Measurements from ENCODE around the gene PLCB1.

Gene PLCB1

DNA sequence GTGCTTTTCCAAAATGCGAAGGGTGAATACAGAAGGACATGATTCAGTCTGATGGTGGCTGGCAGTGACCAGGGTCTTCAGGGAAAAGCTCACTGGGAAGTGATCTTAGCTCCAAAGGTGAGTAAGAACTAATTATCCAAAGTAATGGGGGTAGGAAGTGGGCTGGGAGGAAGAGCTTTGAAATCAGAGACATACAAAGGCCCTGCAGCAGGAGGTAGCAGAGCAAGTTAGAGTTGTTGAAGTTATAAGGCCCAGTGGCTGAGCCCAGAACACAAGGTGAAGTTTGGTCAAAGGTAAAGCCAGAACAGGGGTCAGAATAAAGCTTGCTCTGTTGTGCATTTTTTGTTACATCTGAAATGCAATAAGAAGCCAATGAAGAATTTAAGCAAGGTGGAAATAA, 81.2 kb downstream of the PLCB1 start:
- DNase-seq = no peak

DNA sequence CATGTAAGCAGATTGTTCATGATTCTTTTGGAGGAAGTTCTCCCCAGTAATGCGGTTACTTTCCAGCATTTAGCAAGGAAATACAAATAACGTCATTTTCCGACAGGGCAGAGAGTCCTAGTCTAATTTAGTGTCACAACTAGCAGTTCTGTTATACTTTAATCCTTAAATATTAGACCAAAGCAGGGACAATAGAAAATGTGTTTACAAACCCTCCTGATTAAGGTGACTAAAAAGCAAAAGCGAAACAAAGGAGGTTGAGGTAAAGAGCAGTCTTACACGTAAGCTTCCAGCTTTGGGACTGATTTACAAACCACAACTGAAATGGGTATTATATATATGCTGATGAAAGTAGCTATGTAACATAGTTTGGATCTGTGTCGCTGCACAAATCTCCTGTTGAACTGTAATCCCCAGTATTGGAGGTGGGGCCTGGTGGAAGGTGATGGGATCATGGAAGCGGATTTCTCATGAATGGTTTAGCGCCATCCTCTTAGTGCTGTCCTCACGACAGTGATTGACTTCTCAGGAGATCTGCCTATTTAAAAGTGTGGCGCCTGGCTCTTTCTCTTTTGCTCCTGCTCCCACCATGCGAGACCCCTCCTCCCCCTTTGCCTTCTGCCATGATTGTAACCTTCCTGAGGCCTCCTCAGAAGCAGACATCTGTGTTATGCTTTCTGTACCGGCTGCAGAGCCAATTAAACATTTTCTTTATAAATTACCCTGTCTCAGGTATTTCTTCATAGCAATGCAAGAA, 81.9 kb downstream of the PLCB1 start:
- no peak for DNase-seq

DNA sequence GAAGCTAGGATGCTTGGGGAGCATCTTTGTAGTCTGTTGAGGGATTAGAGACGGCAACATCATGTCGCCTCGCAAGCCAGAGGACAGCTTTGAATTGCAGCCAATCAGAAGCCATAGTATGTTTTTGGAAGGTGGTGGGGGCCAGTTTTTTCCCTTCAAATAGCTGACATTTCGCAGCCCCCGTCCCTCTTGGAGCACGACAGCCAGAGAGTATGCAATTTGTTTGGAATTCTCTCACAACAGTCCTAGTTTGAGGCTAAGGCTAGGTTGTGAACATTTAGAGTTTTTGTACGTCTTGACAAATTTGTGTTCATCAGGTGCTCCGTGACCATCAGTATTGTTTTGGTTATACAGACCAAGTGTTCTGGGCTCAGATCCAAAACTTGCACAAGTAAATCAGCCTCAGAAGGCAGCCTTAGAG, 83.3 kb downstream of the PLCB1 start:
- DNase-seq = no peak

DNA sequence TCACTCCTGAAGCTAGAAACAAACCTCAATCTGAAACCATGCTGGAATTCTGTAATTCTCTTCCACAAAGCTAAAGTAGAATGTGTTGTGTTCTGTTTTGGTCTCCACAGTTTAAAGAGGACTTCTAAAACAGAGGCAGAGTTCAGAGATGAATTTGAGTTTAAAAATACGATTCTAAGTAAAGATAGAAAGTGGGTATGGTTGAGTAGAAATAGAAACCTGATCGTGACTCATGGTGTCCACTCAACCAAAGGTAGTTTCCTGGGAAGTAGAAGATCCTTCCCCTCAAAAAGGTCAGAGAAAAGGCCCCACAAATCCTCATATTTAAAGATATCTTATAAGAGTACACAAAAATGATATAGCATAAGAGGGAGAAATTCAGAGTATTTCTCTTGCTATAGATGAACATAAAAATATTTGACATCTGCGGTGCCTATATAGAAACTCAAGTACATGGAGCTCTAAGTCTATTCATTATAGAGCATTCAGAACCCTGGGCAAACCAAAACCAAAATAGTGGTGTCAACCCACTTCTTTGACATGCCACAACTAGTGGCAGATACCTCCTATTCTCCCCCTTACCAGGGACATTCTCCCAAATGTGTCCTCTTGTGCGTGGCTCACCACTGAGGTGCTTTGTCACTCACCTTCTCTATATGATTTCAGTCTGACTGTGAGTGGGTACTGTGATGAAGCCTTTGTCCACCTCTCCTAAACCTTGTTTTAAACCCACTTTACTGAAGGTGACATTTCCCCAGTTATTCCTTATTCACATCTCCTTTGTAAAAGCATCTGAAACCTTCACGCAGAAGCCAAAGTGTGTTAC, 84.5 kb downstream of the PLCB1 start:
- no peak for DNase-seq

DNA sequence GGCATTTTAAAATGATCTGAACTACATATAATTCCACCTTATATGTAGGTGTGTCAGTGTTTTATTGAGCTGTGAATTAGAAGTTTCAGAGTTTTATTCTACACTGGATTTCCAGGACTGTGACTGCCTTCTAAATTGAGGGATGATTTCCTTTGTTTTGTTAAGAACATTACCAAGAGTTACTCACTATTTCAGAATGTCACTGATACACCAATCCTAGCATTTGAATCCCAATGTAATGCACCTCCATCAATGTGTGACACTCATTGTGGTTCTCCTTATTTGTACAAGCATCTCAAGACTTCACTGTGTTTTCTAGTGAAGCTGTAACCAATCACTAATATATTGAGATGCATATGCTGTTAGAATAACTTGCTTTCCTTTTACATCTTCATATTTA, 86.8 kb downstream of the PLCB1 start:
- no peak for DNase-seq

DNA sequence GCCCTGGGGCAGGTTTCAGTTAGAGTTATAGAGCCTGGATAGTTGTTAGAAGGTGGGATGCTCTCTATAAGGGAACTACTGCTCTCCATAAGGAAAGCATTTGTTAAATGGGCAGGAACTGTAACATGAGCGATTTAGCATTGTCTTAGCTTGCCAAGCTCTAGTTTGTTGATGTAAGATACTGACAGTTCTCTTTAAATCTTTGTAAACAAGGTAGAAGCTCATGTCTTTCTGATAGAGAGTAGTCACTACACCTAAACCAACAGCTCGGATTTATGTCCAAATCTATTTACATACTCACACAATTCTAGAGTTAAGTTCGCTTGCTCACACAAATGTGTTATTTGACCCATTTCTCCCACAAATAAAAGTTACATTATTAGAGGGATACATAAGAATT, 87.3 kb downstream of the PLCB1 start:
- DNase-seq = no peak

DNA sequence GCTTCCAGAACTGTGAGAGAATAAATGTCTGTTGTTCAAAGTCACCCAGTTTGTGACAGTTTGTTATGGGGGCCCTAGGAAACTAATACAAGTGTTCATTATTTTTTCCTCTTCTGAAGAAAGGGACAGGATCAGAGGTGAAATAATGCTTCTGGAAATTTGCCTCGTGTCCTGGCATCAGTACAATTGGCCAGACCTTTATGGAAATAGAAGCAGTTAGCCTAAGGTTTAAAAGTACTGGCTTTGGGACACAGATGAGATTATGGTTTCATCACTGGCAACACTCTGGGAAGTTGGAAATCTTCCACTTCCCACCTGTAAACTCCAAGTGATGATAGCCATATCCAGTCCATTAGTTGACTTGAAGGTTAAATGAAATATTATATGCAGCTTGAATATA, 88.7 kb downstream of the PLCB1 start:
- peak in 1 of 14 donors; percentile 17 for DNase-seq

DNA sequence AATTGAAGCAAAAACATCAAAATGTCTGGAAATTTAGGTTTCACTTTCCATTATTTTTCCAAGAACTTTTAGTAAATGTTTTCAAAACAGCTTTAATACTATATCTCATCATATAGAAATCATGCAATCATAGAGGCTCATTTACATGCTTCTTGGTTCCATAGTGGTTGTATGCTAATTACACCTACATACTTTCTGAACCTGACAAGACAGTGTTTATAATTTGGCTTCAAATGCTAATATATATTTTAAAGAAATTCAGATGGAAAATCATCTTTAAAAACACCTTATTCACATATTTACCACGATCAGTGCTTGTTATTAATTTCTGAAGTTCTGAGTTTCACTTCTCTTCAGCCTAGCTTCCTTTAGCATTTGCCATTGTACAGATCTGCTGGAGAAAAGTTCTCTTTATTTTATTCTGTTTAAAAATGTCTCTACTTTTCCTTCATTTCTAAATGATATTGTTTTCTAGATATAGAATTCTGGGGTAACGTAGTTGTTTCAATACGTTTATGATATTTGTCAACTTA, 89.9 kb downstream of the PLCB1 start:
- no peak for DNase-seq

DNA sequence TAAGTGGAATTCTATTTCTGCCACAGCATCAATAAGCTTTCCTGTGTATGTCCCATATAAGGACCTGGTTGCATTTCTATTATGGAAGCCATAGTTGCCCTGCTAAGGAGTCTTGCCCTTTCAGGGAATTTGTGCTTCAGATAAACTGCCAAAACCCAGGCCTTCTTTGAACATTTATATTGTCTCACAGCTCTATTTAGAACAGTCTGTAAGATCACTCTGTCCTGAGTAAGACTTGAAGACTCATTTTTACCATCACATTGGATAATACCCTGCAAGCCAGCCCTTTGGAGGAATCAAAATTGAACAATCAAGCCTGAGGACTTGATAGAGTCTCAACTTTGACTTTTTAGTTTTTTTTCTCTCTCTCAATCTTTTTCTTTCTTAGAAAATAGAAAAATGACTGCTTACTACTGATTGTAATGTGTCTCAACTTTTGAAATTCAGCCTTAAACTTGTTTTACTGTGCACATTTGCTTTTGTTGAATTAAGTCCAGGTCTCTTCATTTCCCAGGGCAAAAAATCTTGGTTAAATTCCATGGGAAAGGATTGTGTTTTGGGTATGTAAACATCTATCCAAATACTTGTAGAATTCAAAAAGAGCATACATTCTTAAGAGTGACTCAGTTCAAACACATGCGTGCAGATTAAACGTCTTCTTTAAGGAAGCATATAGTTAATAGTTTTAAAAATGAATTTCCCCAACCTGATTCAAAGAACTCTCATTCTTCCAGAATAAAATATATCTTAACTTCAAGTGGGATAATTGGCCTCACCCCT, 91.2 kb downstream of the PLCB1 start:
- no peak for DNase-seq

DNA sequence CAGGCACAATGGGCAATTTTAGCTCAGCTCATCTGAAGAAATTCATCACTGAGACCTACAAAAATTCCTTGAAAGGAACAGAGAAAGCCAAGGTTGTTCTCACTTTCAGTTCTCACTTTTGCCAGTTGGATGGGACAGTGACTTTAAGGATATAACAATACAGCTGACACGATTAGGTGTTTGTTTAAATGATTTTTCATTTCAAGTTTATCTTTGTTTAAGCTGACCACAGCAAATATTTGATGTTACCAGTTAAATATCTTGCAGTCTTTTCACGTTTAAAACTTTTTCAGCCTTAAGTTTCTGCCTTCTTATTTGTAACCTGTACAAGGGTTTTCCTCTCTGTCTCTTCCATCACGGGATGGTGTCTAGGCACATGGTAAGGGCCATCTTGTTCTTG, 93.6 kb downstream of the PLCB1 start:
- DNase-seq = no peak

DNA sequence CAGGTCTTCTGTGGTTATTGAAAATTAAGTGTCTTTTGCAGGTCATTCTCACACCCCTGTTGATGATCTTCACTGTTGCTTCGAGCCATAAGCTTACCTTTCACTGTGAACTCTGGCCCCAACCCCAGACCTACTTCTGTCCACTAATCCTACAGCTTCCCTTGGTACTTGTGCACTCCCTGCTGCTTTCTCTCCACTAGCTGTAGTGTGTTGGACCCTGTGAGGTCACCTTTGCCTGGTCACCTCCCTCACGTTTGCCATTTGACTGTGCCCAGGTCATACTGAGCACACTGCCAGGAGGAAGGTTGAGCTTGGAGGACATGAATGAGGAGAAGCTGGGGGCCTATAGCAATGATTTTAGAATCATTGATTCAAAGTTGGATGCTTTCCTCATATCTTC, 94.0 kb downstream of the PLCB1 start:
- no peak for DNase-seq

DNA sequence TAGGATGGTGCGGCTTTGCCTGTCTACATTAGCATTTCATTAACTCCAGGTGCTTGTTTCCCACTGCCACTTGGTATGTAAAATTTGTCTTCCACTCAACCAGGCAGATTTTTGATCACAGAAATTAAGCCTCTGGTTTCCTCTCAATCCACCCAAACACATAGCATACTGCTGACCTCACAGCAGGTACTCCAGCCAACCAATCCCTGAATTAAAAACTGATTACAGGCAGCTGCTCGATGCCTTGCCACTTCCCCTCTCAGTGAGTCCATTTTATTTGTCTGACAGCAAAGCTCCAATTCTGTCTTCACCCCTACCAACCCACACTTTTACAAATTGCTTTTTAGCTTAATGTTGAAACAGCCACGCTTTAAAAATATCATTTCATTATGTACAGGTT, 95.2 kb downstream of the PLCB1 start:
- DNase-seq = no peak

DNA sequence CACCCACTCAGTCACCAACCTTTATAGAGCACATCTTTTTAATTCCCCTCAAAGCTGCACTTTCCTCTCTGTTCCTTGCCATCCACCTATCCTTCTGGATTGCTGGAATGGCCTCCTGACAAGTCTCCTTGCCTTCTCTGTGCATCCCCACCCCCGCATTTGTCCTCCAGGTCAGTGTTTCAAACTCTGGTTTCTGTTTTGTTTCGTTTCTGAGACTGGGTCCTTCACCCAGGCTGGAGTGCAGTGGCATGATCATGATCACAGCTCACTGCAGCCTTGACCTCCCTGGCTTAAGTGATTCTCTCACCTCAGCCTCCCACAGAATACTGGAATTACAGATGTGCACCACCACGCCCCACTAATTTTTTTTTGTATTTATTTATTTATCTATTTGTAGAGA, 96.2 kb downstream of the PLCB1 start:
- no peak for DNase-seq

DNA sequence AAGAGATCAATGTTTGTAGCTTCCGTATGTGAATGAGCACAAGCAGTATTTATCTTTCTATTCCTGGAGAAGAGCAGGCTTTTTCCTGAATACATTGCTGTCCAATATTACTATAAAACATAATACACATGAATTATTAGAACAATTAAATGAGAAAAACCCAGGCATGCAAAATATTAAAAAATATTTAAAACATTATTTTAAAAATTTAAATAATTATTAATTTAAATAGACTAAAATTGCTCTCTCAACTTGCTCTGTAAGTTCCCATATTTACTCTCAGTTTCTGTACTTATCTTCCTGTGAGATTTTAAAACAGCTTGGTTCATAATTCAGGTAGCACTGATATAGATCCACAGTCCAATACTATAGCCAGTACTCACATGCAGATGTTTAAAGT, 97.0 kb downstream of the PLCB1 start:
- DNase-seq = no peak

DNA sequence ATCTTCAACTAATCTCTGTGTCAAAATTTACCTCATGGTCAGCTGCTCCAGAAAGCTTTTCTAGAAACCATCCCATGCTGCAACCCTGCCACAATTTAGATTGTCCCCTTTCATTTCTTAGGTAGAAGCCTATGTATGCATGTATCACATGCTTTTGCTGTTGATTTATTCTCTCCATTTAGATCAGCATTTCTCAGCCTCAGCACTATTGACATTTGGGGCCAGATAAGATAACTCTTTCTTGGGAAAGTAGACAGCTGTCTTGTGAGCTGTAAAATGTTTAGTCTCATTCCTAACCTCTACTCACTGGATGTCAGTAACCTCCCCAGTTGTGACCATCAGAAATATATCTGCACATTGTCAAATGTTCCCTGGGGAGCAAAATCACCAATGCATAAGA, 99.0 kb downstream of the PLCB1 start:
- DNase-seq = no peak

DNA sequence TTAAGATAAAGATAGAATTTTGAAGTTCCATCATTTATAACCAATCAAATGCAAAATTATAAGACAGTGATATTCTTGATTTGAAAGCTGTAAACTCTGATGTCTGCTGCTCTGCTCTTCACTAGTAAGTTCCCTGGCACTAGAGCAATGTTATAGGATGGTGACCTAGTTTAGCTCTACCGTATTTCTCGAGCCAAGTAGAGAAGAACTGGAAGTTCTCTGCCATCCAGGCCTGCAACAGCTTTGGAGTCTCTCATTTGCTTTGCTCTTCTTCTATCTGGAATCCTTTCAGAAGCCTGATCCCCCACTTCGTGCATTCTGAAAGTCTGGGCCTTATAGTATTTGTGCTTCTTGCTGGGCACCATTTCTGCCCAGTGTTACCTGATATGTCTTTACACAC, 100.3 kb downstream of the PLCB1 start:
- DNase-seq = peak in 1 of 14 donors; percentile 85

DNA sequence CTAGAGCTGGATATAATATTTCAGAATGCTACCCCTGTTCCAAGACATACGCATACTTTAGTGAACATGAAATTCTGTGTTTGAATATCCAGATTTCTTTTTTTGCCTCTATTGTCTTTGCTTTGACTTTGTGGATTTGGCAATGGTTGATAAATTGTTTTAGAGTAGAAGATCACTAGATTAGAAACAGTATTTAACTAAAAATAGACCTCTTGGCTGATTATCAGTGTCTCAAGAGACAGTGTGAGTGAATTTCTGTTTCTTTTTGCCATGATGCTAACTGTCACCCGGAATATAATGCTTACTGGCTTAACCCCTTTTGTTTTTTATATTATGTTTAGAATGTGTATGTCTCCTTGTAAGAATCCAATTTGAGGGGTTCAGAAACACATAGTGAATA, 102.5 kb downstream of the PLCB1 start:
- DNase-seq = peak in 1 of 14 donors; percentile 26

DNA sequence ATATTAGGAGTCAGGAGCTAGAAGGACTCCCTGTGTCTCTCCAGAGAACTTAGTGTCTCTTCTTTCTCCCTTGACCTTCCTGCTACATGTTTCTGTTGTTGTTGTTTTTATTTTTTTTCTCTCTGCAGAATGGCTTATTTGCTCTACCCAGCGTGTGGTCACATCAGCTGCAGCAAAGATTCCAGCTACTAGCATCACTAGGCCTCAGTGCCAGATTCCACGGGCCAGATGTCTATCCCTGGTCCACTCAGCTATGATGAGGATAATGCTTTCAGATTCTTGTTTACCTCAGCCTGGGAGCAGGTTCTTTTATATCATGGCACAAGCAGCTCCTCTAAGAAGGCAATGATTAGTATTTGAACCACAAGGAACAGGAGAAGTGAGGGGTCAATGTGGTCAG, 110.0 kb downstream of the PLCB1 start:
- DNase-seq = no peak

DNA sequence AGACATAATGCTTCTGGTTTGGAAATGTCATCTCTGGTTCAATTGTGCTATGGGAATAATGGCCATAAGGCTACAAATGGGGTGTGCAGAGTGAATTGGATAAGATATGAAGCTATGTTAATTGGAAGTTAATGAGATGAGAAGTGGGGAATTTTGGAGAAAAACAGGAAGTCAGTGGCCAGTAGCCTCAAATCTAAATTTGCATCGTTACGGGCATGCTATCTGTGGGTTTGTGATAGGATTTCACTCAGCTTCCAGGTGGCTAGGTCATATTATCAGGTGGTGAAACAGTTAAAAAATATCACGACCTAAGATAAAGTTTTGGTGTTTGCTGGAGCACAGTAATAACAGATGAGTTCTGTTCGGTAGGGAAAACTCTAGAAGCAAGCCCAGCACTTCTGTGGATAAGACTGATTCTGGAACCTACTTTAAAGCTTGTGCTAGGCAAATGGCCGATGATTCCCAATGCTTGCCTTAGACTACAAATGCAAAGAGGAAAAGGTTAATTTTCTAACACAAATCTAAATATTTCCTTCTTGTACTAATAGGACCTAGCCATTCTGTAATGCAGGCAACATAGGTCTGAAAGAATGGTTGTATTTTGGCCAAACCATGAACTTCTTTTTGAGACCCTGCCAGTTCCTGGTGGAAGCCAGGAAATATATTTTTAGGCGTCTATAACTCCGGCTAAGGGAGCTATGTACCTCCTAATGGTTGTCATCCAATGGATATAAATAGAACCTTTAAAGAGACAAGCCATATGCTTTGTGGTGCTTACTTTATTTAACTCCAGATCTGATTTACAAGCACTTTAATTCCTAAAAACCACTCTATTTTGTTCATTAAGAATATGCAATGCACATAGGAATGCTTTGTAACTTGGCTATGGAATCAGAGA, 111.0 kb downstream of the PLCB1 start:
- DNase-seq = peak in 1 of 14 donors; percentile 85

DNA sequence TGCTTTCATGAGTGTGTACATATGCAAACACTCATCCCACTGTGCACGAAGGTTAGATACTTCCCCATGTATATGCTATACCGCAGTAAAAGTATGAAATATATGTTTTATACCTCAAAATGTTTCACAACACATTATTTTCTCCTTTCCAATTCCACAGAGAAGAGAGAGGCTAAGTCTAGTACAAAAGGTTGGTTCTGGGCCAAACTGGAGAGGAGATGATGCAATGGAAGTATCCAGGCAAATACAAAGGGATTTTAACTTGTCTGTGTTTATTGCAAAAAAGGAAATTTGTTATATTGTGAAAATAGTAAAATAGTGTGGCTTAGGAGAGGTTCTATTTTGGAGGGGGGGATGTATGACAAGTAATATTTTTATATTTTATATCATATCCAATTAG, 112.6 kb downstream of the PLCB1 start:
- peak in 1 of 14 donors; percentile 77 for DNase-seq

DNA sequence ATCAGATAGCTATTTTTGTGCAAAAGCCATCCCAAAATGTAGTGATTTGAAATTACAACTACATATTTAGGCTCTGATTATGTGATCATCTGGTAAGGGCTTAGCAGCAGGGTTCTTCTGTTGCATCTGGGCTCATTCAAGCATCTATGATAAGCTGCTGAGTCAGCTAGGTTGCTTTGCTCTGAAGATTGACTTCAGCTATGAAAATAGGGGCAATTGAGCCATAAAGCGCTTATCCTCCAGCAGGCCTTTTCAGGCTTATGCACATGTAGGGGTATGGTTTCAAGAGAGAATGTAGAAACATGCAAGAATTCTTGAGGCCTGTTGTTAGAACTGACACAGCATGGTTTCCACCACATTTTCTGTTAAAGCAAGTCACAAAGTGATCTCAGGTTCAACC, 114.1 kb downstream of the PLCB1 start:
- no peak for DNase-seq

DNA sequence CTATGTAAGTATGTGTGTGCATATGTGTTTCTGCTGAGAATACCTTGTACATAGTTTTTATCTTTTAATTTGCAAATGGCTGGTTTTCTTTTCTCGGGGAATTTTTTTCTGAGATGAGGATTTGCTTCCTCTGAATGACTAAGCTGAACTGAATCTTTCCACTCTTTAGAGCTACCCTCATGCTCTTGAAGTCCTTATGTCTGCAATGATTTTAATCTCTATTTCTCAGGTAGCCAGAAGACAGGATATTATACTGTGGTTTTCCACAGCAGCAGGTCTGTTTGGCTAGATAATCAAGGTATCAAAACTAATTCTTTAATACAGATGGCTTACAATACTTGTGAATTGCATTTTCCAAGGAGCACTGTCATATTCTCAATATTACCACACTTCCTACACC, 114.7 kb downstream of the PLCB1 start:
- DNase-seq = no peak

Data from C1 segment of cervical spinal cord (tissue), 14 donors.